Gastrocnemius medialis (tissue), 4 donors: Measurements from ENCODE around the gene PRDM15.

Source experiments
- POLR2A ChIP-seq, 2 donors: fragments of 450-650 bp; IDR thresholded peaks; one replicate each; pipeline ENCODE4 v1.6.1; 2017; ENCODE audit warnings: antibody characterized with exemption in 2 of 2, mild to moderate bottlenecking in 2 of 2, moderate library complexity in 2 of 2
- TF ChIP-seq, protein P1 (sequence below), 5 experiments: fragments of 450-650 bp in 3 of 5; fragments of 200-600 bp in 2 of 5; sonication (generic) in 2 of 5; IDR thresholded peaks in 4 of 5; conservative IDR thresholded peaks in 1 of 5; 1 replicate in 4 of 5; 2 replicates in 1 of 5; pipeline ENCODE4 v1.5.1; 2016 to 2019; ENCODE audit warnings: antibody characterized with exemption in 5 of 5, mild to moderate bottlenecking in 3 of 5, moderate library complexity in 3 of 5

- TF ChIP-seq, protein P1, sequence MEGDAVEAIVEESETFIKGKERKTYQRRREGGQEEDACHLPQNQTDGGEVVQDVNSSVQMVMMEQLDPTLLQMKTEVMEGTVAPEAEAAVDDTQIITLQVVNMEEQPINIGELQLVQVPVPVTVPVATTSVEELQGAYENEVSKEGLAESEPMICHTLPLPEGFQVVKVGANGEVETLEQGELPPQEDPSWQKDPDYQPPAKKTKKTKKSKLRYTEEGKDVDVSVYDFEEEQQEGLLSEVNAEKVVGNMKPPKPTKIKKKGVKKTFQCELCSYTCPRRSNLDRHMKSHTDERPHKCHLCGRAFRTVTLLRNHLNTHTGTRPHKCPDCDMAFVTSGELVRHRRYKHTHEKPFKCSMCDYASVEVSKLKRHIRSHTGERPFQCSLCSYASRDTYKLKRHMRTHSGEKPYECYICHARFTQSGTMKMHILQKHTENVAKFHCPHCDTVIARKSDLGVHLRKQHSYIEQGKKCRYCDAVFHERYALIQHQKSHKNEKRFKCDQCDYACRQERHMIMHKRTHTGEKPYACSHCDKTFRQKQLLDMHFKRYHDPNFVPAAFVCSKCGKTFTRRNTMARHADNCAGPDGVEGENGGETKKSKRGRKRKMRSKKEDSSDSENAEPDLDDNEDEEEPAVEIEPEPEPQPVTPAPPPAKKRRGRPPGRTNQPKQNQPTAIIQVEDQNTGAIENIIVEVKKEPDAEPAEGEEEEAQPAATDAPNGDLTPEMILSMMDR (IDR thresholded peaks at IDR 0.05 in 4 of 5, conservative IDR thresholded peaks at IDR 0.05 in 1 of 5) = no peak
- no peak for TF ChIP-seq POLR2A (IDR thresholded peaks at IDR 0.05)
Measured at GRCh38 chr21:41784456-41785102, 94.6 kb downstream of the PRDM15 start.
